RKO (cell line): Measurements from ENCODE around the gene OR1J1.

Source experiments
- DNase-seq: peaks from one replicate; pipeline ENCODE4 v3.0.0-alpha.2; 2016; ENCODE audit warnings: low spot score

OR1J1 gene, protein sequence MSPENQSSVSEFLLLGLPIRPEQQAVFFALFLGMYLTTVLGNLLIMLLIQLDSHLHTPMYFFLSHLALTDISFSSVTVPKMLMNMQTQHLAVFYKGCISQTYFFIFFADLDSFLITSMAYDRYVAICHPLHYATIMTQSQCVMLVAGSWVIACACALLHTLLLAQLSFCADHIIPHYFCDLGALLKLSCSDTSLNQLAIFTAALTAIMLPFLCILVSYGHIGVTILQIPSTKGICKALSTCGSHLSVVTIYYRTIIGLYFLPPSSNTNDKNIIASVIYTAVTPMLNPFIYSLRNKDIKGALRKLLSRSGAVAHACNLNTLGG

DNA sequence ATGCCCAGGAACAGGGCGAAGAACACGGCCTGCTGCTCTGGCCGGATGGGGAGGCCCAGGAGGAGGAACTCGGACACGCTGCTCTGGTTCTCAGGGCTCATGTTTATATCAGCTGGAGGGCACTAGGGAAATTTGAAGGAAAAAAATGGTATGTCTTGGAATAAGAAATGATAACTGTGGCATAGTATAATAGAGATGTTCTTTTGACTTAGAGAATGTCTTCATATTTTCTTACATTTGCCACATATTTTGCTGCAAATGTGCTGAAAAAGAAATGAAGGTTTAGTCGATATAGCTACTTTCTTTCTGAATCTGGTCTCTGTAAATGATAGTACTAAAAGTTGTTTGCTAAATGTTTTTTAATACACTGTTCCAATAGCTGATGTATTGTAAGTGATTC, at the start of gene OR1J1:
TSS of gene OR1J1 (minus strand) at position 101 of the 400 bp plus-strand sequence. CDS start at position 101, 0 bp downstream.
- no peak for DNase-seq

- no peak for DNase-seq
Observed at GRCh38 chr9:122527193-122527592, 49.5 kb upstream of the OR1J1 start, which contains the start of gene OR1N1. TSS of gene OR1N1 (minus strand) at chr9:122527293. CDS start at chr9:122527293, 0 bp downstream.

GRCh38 chr9:122526602-122527001, 48.9 kb upstream of the OR1J1 start:
- no peak for DNase-seq

GRCh38 chr9:122519376-122519775, 41.6 kb upstream of the OR1J1 start:
- DNase-seq, result no peak

GRCh38 chr9:122518841-122519240, 41.1 kb upstream of the OR1J1 start, which contains the start of gene OR1J4:
TSS of gene OR1J4 (plus strand) at chr9:122519141. CDS start at chr9:122519141, 0 bp downstream.
- no peak for DNase-seq

- no peak for DNase-seq
Observed at GRCh38 chr9:122518226-122518625, 40.5 kb upstream of the OR1J1 start.

GRCh38 chr9:122510502-122510901, 32.8 kb upstream of the OR1J1 start, which contains the start of gene OR1J2:
TSS of gene OR1J2 (plus strand) at chr9:122510802. CDS start at chr9:122510802, 0 bp downstream.
- DNase-seq, result no peak

DNA sequence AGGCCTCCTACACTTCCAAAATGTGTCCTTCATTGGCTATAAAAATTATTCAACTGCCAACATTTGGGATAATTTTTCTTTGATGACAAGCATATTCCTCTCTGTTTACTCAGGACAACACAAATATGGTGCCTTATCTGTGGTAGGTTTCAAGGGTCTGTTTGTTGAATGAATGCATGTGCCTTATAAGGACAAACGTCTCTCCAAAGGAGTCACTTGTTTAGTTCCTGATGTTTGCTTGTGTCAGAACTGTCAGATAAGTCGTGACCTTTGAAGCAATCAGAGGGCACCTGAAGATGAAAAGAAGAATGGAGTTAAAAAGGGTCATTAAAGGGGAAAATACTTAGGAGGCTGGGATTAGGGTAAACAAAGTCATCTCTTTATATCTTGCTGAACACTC, 29.2 kb upstream of the OR1J1 start:
- DNase-seq, result no peak

- DNase-seq, result peak; percentile 54
Observed at GRCh38 chr9:122498883-122499288, 21.2 kb upstream of the OR1J1 start.

GRCh38 chr9:122479062-122479461, 1.3 kb upstream of the OR1J1 start:
- DNase-seq, result no peak

GRCh38 chr9:122477346-122477745, 380 bp downstream of the OR1J1 start:
- DNase-seq, result peak; percentile 23

DNA sequence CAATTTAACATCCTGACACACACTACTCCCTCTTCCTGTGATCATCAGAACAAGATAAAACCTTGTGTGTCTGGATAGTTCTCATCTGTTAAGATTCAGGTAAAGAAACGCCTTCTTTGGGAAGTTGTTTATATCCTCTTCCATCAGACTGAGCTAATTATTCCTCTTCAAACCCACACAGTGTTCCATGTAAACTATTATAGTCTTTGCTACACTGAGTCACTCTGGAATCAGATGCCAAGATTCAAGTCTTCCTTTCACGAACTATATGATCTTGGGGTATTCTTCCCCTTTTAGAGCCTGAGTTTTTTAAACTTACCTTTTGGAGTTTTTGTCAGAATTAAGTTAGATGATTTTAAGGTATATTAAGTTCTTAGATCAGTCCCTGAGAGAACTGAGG, 2.0 kb downstream of the OR1J1 start:
- no peak for DNase-seq

- no peak for DNase-seq
Observed at GRCh38 chr9:122474561-122474960, 3.2 kb downstream of the OR1J1 start.

DNA sequence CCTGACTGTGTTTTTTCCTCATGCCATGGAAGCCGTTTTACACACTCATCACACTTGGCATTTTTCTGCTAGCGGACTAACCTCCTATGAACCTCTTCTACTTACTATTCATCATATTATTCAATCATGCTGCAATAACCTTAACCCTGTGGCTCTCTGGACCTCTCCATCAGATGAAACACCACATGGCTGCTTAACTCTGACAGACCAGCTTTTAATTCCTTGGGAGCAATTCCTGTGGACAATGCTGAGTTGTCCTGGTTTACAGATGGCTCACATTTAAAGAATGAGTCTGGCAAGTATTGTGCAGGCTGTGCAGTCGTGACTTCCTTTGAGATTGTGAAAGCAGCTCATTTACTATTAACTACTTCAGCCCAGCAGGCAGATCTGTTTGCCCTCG, 9.0 kb downstream of the OR1J1 start:
- no peak for DNase-seq

DNA sequence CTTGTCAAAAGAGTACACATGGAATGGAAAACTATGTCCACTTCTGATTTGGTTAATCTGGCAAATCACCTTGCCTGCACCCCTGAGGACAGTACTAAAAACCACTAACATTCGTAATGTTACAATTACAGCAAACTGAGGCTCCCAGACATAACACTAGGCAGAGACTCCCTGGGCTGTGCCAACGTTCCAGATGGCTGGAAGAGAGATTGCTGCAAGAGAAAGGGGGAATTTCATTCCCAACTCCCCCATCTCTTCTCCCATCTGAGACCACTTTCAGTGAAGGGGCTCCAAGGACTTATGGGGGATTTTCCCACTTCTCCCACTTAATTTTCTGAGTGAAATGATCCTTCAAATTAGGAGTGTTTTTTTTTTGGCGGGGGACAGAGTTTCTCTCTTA, 11.3 kb downstream of the OR1J1 start:
- no peak for DNase-seq

DNA sequence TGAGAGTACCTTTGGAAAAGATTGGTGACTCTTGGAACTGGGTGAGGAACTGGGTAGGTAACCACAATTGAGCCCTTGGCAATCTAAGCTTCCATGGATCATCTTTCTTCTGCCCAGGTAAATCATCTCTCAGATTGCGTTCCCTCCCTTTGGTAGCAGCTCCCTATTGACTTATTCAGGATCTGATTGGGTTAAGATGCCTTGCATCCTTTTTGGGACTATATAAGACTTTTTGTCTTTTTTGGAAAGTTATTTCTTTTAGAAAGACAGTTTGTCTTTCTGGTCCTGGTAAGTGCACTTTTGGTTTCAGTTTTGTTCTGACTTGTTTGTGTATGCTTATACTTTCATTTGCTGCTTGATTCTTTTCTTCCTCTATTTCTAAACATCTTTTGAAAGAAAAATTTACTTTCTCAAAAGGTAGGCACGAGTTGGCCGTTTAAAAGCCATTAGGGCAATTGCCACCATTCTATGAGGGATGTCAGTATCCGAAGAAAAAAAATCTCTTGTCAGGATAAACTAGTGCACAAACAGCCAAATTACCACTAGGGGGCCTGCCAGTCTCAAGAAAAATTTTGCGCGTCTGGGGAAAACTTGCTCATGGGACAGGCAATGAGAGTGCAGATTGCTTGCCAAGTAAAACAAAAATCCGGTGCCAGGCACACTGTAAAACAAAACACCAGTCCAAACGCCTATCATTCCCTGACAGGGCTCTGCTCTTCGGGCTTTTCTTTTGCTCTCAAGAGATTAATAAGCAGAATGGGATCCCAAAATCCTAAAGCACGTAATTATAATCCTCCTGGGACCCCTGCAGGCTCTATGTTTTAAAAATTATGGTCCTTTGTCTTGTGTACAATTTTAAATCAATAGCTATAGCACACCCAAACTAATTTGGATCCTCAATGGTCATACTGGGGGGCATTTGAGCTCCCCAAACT, 12.8 kb downstream of the OR1J1 start:
- peak; percentile 91 for DNase-seq

- peak; percentile 49 for DNase-seq
Observed at GRCh38 chr9:122463828-122464632, 13.7 kb downstream of the OR1J1 start.

GRCh38 chr9:122457787-122458186, 19.9 kb downstream of the OR1J1 start:
- no peak for DNase-seq

- DNase-seq, result no peak
Observed at GRCh38 chr9:122456123-122456522, 21.6 kb downstream of the OR1J1 start.

DNA sequence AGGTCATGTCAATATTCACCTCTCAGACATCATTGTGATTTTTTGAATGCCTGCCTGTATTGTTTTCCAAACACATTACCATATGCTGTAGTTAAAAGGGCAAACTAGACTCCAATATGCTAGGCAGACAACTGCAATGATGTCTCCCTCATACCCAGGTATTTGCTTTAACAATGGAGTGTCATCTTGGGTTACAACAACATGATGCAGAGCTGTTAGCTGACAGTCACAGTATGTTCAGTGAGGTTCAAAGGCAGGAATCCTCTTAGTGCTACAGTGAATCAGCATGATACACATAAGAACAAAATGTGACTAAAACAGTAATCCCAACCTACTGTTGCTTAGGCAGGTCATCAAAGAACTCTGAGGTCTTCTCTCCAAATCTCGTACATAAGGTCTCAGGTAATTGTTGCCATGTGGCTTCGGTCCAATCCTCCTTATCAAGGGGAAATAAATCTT, 24.0 kb downstream of the OR1J1 start:
- peak; percentile 43 for DNase-seq

DNA sequence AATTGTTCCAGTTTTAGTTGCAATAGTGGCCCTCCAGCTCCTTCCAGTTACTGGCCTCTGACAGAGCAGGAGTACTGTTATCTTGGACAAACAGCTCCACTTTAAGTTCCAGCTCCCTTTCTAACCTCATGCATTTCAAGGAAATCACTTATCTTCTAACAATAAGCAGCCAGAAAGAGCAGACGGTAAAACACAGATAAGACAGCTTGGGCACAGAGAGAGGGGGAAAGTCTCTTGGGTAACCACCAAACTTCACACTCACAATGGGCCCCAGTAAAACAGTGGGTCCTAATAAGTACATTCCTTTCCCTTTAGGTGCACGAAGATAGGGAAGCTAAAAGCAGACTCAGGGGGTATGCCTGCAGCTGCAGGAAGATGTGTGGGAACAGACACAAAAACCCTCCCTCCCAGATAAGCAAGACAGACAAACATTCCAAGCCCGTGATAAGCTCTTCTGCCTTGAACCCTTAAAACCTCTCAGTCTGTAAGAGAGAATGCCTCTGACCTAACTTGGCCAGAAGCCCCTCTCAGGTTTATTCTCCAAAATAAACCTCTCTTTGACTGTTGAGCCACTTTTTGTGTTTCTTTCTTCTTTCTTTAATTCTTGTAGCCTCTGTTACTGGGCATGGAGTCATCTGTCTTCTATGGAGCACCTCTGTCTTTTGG, 30.8 kb downstream of the OR1J1 start:
- DNase-seq, result no peak
